GM19025 (cell line): ENCODE results near the gene SLC35A2.

Experiments
- ATAC-seq: cut with Tn5 transposase; IDR thresholded peaks from one replicate; pipeline ENCODE4 v1.9.1; 2021; ENCODE audit warnings: mild to moderate bottlenecking, low read depth, moderate library complexity; ENCODE audit not compliant: unreplicated experiment

The SLC35A2 gene

DNA sequence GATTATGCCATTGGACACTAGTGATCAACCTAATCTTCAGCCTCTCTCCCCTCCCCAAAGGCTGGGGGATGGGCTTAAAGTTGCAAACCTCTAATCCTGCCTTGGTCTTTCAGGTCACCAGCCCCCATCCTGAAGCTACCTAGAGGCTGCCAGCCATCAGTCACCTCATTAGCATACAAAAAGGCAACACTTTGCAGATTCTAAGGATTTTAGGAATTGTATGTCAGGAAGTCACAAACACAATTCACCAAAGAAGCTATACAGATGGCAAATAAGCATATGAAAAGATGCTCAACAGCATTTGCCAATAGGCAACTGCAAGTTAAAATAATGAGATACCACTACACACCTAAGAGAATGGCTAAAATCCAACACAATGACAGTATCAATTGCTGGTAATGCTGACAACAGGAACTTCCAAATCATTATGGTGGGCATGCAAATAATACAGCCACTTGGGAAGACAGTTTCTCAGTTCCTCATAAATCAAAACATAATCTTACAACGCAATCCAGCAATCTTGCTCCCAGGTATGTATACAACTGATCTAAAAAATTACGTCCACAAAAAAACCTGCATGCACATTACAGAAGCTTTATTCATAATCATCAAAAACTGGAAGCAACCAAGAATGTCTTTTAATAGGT, 16.4 kb upstream of the SLC35A2 start:
- ATAC-seq, result no peak

DNA sequence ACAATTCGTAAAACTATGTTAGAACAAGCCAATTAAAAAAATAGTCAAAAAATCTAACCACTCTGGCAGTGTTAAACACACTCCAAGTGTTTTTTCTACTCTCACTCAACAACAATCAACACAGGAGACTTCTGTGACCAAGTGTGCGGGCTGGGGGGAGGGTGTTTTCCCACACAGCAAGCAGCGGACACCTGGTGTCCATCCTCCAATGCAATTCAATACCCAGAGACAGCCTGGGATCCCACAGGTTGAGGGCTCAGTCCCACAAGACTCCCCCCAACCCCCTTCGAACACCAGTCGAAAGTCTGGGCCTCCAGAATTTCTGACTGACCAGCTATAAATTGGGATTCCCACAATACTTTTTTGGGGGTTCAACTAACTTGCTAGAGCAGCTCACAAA, 15.7 kb upstream of the SLC35A2 start:
- no peak for ATAC-seq

DNA sequence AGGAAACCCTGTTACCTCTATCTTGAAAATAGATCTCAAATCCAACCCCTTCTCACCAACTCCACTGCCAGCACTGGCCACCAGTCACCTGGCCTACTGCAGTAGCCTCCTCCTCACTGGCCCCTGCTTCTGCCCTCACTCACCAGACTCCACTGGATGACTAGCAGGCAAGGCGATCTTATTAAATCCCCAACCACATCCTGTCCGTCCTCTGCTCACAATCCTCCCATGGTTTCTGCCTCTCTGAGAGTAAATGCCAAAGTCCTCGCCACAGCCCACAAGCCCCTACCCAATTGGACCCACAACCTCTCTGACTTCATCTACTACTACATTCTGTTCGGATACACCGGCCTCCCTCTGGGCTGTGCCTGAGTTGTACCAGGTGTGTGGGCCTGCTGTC, 12.8 kb upstream of the SLC35A2 start:
- no peak for ATAC-seq

DNA sequence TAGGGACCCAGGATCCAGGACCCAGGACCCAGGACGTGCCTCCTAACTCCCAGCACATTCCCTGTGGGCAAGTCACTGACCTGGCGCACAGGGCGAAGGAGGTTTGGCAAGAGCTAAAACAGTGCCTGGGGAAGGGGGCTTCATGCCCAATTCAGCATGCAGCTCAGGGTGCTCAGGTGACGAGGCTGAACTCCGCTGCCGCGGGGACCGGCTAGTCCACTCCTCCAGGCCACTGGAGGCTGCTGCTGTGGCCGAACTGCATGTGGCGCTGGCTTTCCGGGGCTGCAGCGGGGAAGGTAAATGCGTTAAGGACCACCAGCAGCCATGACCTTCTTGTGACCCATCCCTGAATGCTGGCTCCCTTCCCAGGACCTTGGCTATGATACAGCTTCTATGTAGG, 12.3 kb upstream of the SLC35A2 start:
- ATAC-seq, result no peak

DNA sequence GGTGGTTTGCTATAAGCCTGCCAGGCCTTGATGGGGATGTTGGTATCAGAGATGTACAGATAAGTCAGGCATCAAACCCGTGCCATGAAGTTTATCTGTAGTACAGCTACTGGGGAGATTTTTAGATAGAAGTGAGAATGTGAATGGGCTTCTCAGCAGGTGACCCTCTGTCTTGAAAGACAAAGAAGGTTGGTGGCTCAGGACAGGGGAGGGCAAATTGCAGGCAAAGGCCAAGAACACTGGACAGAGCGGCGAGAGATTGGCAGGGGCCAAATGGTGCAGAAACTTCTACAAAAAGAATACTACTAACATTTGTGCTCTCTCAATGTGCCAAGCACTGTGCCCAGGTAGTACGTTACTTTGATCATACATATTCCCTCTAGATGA, 9.3 kb upstream of the SLC35A2 start:
- no peak for ATAC-seq

DNA sequence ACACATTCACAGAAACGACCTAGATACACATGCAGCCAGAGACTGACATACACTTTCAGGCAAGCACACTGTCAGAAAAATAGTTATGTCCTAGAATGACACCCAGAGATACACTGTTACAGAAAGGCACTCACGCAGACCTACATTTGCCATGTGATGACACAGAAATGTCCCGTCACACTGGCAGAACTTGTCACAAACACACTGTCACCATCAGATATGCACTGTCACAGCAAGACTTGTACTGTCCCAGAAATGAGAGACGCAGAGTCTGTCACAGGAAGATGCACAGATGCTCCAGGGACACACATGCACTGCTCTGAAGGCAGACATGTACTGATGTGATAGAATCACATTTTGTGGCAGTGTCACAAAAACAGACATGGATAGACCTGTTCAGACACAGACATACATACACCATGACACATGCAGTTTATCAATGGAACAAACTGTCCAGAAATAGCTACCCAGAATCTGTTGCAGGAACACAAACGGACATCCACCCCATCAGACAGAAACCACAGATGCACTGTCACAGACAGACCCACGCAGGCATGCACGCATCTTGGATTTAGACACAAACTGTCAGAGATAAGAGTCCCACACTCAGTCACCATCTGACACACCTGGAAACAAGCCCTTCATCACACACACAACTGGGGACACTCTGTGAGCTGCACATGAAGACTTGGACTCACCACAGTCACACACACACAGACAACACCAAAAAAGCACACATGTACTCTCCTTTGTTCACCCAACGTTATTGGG, 8.7 kb upstream of the SLC35A2 start:
- no peak for ATAC-seq

DNA sequence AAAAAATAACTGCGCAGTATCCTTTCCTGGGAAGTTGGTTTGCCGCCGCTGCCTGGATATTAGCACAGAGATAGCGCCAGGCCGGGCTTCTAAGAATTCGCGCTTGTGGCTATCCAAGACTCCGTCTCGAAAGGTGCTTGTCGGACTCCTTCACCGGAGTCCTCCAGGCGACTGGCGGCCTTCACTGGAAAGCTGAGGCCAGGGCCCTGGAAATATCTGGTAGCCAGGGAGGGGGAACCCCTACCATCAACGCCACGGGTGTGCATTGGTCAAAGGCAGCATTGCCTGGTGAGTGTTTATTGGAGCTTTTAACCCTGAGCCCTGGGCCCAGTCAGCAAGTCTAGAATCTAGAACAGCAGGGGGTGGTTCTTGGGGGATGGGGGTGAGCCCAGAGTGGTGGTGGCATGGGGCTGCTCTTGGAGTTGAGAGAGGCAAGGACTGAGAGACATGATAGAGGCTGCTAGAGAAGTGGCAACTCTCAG, 8.0 kb upstream of the SLC35A2 start:
- peak; percentile 15 for ATAC-seq

DNA sequence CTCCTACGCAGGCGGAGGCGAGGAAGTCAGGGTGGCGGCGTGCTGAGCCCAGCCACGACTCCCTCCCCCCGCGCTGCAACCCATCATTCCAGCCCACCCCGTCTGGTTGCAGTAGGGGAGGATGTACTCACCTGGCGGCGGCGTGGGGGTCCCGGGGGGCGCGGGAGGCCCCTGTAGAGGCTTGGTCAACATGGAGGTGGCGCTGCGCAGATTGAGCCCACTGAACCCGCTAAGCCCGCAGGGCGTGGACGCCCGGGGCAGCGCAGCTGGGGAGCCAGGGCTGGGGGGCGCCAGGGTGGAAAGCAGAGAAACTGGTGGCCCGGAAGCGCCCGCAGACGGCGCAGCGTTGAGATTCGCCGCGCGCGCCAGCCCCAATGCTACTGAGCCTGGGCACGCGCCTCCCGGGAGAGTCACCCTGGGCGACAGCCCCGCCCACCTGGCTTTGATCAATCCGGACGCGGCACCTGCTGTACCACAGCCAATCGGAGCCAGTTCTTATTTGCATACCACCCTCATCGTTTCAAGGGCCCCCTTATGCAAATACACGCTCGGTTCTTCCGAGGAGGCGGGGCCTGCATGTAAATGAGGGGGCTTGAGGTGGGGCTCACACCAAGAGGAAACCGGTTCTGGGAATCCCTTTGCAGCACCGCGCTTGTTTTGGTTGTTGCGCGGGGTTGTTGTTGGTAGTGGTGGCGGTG, 7.3 kb upstream of the SLC35A2 start, which contains the start of gene PIM2:
TSS of gene PIM2 (minus strand) at position 382 of the 698 bp plus-strand sequence. CDS start at position 192, 190 bp downstream.
- peak; percentile 64 for ATAC-seq

DNA sequence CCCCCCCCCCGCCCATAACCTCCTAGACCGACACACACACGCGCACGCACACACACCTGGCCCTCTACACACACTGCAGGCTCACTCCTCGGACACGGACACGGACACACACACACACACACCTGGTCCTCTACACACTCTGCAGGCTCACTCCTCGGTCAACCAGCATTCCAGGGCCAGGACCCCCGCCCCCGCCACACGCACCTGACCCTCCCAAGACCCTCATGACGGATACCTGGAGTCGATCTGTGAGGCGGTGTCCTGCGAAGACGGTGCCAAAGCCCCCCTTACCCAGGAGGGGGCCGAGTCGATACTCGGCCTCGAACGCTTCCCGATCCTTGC, 6.8 kb upstream of the SLC35A2 start:
- no peak for ATAC-seq

DNA sequence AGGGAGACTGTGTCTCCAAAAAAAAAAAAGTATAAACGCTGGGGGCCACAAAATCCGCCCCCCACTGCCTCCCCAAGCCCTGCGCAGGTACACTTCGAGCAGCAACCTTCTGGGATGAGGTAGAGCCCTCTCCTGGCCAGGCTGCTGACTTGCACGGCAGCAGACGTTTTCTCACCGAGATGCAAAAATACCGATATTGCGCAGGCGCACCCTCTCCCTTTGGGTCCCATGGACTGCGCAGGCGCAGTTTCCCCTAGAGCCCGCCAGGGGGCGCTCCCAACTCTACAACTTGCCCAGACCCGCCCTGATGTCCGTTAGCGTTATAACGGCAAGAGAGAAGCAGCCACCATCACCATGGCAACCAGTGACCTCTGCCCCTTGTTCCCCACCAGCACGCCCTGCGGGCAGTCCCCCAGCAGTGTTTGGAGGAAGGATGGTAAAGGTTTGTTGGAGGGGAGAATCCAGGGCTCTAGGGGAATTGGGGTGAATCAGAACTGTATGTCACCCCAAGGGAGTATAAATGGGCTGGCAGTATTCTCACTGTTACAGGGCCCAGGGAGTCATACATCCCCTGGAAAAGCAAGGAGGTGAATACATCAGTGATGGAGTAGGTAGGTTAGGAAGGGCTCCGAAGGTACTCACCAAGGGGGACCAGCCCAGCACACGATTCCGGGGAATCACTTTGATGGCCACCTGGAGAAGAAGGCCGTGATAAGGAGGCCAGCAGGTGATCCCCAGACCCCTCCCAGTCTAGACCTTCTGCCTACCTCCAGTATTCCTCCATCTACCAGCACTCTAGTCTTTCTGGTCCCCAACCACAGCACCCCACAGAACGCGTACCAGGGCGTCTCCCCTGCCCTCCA, 5.9 kb upstream of the SLC35A2 start:
- peak; percentile 36 for ATAC-seq

DNA sequence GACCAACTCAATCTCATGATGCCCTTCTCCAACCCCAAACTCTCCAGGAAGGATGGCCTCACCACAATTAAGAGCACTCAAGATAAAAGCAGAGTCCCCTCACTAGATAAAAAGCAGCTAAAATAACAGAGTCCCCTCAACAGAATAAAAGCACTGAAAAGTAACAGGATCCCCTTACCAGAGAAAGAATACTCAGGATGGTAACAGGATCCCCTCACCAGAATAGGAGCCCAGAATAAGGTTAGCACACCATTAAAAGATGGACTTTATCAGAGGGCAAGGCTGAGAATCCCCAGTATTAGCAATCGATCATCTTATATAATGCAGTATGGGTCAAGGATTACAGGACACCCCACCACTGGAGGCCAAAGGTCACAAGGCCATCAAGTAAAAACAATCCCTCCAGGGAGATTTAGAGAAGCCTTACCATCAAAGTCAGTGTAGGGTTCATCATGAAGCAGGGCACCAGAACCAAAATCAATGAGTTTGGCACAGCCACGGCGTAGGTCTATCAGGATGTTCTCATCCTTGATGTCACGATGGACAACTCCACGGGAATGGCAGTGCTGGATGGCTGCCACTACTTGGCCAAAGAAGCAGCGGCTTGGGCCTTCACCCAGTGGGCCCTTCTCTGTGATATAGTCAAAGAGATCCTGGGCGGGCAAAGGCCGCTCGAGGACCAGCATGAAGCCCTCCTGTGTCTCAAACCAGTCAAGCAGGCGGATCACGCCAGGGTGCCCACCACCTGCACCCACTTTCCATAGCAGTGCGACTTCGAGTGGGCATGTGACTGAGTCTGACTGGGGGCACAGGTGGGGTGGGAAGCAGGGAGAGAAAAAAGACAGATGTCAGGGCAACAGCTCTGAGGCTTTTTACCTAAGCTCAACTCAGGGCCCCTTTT, 3.4 kb upstream of the SLC35A2 start:
- no peak for ATAC-seq

DNA sequence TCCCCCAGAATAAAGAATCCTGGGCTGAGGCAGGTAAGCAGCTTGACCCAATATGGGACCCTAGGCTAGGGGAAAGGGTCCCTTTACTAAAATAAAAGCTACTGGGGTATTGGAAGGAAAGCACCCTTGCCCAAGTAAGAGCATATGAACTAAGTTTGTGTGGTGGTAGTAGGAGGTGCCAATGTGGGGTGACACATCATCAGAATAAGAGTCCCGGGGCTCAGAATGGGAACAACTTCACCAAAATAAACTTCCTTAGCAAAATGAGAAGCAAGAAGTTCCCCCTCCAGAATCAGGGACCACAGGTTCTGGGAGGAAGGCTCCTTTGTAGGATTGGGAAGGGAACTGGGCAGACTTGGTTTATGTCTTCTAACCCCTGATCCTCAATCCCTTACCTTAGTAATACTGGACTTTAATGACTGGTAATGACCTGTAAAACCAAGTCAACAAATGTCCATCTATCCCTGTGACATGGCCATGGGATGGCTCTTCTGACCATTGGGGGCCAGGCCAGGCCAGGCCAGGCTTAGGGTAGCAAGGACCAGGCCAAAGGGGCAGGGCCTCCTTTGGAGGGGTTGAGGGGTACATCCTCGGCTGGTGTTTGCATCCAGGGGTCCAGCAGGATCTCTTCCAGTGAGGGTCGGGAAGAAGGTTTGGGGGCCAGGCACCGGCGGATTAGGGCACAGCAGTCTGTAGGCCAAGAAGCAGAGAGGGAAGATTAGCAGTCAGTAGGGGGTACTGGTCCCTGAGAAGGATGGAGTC, 2.3 kb upstream of the SLC35A2 start:
- ATAC-seq, result no peak

DNA sequence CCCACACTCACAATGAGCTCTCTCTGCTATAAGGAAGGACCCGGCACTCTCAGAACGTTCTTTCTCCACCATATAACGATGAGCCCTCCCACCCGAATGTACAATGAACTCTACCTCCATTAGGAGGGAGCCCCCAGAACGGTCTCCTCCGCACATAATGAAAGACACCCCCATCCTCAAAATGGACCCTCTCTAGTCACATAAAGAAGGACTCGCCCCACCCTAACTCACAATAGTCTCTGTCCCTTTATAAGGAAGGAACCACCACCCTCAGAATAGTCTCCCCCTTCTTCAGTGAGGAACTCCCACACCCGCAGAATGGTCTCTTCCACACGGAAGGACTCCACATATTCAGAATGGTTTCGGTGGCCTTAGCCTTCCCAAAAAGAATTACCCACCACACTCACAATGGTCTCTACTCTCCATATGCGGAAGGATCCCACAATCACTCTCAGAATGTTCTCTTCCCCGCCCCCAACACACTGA, 477 bp downstream of the SLC35A2 start:
- ATAC-seq, result no peak

DNA sequence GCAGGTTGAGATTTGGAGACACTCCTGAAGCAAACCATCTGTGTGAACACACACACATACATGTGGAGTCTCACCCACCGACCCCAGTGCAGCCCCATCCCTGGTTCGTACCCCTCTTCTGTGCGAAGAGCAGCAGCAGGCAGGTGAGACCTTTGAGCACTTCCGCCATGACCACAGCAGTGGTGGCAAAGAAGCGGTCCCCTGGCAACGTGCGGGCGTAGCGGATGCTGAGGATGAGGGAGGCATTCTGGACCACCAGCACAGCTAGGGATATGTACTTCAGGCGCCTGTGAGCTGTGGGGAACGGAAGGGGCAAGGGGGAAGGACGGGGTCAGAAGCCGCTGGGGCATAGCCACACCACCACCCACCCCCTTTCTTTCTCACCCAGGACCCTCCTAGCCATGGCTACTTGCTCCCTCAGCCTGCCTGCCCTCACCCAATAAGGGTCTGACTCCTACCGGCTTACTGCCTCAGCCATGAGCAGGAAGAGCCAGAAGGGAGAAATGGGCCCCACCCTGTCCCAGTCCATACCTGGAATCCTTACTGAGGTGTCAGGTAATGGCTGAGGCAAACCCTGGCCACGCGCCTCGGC, 1.6 kb downstream of the SLC35A2 start:
- no peak for ATAC-seq

DNA sequence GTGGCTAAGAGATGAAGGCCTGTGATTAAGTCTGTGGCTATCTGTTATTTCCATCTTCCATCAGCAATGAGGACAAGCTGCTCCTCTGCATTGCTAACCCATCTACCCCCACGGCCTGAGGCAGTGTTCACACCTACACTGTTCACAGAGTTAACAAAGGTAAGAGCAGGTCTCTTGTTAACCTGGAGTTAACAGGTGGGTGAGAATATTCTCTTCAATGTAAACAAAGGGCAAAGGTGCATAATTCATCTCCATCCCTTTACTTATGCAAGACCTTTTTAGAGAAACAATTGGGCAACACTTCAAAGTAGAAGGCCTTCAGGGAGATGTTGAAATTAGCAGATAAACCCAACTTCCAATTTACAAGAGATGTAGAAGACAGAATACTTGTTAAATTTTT, 2.8 kb downstream of the SLC35A2 start:
- no peak for ATAC-seq

DNA sequence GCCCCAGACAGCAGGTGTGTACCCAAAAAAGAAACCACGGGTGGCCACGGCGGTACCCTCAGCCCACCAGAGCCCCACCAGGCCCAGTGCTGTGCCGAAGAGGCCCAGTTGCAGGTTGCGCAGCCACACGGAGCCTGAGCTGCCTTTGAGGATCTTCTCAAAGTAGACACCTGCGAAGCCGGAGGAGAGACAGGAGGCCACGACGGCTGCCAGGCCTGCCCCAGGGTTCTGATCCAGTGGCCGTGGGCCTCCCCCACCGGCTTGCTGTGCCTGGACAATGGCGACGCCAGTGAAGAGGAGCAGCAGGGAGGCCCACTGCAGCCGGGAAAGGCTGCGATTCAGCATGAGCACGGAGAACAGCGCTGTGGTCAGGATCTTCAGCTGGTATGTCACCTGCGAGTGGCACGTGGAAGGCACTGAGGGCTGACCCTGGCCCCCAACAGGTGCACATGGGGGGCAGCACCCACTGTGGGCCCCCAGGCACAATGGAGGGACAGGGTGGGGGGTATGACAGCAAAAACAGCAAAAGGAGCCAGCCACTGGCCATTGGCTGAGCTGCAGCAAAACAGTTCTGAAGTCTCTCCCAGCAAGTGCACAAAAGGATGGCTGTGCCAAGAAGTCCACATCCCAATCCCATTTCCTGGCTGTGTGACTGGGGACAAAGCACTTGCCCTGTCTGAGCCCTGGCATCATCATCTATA, 6.2 kb downstream of the SLC35A2 start:
- ATAC-seq, result no peak

DNA sequence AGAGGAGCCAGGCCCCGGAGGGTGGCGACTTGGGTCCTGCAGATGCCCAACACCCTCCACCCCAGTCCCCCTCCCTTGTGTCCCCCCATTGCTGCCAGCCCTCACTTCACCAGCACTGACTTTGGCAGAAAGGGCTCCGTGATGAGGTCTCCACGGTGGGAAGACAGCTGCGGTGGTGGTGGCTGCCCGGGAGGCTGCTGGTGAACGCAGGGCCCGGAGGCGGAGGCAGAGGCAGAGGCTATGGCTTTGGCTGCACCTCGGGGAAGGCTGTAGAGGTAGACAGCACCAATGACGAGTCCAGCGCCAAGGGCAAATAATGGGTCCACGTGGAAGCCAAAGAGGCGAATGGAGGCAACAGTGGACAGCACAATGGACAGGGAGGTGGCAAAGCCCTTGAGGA, 6.8 kb downstream of the SLC35A2 start:
- ATAC-seq, result no peak

DNA sequence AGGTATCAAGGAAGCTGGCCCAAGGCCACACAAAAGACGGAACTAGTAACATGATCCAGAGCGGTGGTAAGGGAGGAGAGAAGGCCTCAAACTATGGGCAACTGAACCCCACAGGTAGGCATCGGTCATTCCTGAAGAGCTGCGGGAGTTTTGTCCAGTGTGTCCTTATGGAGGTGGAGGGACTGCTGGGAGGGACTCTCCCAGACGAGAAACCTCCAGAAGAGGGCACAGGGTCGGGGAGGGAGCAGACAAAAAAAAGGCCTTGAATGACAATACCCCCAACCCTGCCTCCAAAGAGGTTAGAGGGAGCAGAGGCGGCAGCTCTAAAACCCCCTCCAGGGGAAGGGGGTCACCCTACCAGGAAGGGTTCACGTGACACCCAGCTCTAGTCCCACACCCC, 7.3 kb downstream of the SLC35A2 start:
- ATAC-seq, result no peak
